GM15510 (cell line): Measurements from ENCODE around the gene RAE1.

Experiments used
- POLR2A ChIP-seq: IDR thresholded peaks from 3 replicates; pipeline ENCODE4 v1.6.1; 2011; ENCODE audit warnings: borderline replicate concordance; ENCODE audit not compliant: insufficient read length; ENCODE audit errors: extremely low read depth

RAE1 gene

GRCh38 chr20:57408536-57409233 is 57.6 kb downstream of the RAE1 start:
- TF ChIP-seq POLR2A, result no peak

GRCh38 chr20:57409316-57409671 is 58.2 kb downstream of the RAE1 start:
- no peak for TF ChIP-seq POLR2A

DNA sequence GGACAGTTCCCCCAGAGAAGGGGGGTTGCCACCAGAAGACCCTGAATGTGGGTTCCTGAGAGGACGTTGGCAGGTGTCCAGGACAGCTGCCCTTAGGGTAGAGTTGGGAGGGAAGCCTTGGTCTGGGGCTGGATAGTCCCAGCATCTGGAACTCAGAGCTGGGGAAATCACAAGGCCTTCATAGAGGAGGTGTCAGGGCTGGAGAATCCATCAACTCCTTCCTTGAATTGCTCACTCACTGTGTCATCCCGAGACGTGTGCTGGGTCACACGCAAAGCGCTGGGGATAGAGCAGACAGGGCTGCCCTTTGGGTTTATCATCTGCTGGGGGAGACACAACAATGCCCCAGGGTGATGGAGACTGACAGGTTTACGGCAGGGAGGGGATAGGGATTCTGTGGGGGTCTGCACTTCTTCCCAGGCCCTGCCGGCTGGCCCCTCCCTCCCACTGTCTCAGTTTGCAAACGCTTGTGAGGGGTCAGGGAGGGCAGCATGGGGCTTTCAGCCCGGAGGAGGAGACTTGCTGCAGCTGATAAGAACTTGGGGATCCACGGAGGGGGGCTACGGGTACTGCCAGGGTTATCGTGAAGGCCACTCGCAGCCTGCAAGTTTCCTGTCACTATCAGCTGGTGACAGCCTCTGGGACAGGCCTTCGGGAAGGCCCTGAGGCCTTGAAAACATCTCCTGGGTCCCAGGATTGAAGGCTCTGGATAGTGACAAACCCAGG is 58.8 kb downstream of the RAE1 start:
- TF ChIP-seq POLR2A, result no peak

GRCh38 chr20:57410398-57410920 is 59.4 kb downstream of the RAE1 start:
- no peak for TF ChIP-seq POLR2A

- TF ChIP-seq POLR2A, result no peak
Measured at GRCh38 chr20:57410924-57411323, 59.9 kb downstream of the RAE1 start.

- no peak for TF ChIP-seq POLR2A
Measured at GRCh38 chr20:57411406-57412283, 60.6 kb downstream of the RAE1 start.

DNA sequence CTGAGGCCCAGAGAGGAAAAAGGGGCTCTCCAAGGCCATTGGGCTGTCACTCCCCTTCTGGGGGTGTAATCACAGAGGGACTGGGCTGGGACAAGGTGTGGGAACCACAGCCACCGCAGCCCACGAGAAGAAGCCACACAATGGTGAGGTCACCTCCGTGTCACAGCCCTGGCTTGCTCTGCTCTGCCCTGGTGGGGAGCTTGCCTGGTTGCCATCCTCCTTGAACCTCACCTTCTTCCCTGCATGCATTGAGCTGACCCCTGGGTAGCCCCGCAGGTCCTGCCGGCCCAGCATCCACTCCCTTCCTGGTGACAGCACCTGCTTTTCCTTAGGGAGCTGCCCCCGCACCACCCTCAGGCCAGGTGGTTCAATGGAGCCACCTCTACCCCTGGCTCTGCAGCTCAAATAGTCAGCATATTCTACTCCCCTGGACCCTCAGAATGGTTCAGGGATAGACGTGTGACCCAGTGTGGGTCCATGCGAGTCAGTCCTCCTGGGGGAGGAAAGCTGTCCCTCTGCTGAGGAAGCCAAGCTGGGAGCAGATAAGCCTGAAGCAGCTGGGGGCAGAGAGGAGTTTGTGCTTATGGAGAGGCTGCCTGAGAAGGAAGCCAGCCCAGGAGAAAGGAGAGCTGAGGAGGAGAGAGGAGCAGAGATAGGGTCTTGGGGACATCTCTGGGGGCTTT is 61.4 kb downstream of the RAE1 start:
- TF ChIP-seq POLR2A, result no peak

GRCh38 chr20:57413986-57414385 is 62.9 kb downstream of the RAE1 start:
- TF ChIP-seq POLR2A, result no peak

- TF ChIP-seq POLR2A, result no peak
Measured at GRCh38 chr20:57414867-57415592, 64.0 kb downstream of the RAE1 start.

DNA sequence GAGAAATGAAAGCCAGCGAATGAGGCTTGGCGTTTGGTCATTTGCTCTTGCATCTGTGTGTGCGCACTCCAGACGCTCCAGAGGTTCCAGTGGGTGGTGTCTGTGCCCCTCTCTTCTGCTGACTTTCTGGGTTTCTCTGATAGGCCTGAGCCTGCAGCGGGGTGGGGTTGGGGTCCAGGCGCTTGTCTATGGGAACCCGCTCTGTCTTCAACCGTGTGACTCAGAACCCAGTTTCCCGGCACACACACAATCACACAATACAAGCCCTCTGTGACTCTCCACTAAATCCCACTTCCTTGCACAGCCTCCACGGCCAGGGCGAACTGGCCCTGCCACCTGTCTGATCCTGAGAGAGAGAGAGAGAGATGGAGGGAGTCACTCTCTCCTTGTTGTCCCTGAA is 64.7 kb downstream of the RAE1 start:
- TF ChIP-seq POLR2A, result no peak

GRCh38 chr20:57416296-57417022 is 65.4 kb downstream of the RAE1 start:
- no peak for TF ChIP-seq POLR2A

DNA sequence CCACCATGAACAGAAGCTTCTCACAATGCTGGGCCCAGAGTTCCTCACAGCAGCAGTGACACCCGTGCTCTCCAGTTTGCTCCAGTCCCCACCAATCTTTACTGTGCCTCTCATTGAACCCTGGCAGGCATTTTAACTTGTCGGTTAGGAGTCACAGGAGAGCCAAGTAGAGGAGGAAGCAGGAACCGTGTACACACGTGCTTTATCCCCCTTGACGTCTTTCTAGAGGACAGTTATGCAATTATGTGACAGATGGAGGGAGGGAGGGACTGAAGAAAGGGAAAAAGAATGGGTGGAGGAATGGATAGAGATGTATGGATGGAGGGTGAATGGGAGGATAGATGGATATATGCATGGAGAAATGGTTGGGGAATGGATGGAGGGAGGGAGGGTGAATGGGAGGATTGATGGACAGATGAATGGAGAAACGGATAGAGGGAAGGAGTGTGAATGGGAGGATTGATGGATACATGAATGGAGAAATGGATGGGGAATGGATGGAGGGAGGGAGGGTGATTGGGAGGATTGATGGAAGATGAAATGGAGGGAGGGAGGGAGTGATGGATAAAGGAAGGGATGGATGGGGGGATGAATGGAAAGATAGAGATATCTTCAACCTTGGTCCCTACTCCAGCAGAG is 66.1 kb downstream of the RAE1 start:
- TF ChIP-seq POLR2A, result no peak
